HG03159 (cell line): Measurements from ENCODE around the gene SIPA1L3.

Experiments used
- ATAC-seq: cut with Tn5 transposase; IDR thresholded peaks from one replicate; pipeline ENCODE4 v1.9.1; 2021; ENCODE audit warnings: mild to moderate bottlenecking, moderate library complexity; ENCODE audit not compliant: unreplicated experiment

The SIPA1L3 gene

GRCh38 chr19:37975071-37975470, 68.1 kb downstream of the SIPA1L3 start:
- ATAC-seq = no peak

- ATAC-seq = no peak
Measured at GRCh38 chr19:37975596-37976515, 68.8 kb downstream of the SIPA1L3 start.

GRCh38 chr19:37977391-37977790, 70.4 kb downstream of the SIPA1L3 start:
- no peak for ATAC-seq

- no peak for ATAC-seq
Measured at GRCh38 chr19:37977992-37978391, 71.0 kb downstream of the SIPA1L3 start.

- ATAC-seq = peak; percentile 36
Measured at GRCh38 chr19:37979547-37980082, 72.6 kb downstream of the SIPA1L3 start.

GRCh38 chr19:37980419-37981170, 73.6 kb downstream of the SIPA1L3 start:
- ATAC-seq = no peak

GRCh38 chr19:37981785-37982475, 74.9 kb downstream of the SIPA1L3 start:
- no peak for ATAC-seq

- no peak for ATAC-seq
Measured at GRCh38 chr19:37982655-37983054, 75.6 kb downstream of the SIPA1L3 start.

- ATAC-seq = no peak
Measured at GRCh38 chr19:37983153-37983552, 76.1 kb downstream of the SIPA1L3 start.

GRCh38 chr19:37983916-37984315, 76.9 kb downstream of the SIPA1L3 start:
- no peak for ATAC-seq

- ATAC-seq = no peak
Measured at GRCh38 chr19:37986048-37986750, 79.2 kb downstream of the SIPA1L3 start.

GRCh38 chr19:37987356-37988332, 80.6 kb downstream of the SIPA1L3 start:
- ATAC-seq = no peak

GRCh38 chr19:37988758-37989635, 82.0 kb downstream of the SIPA1L3 start:
- ATAC-seq = no peak

GRCh38 chr19:37989855-37990254, 82.8 kb downstream of the SIPA1L3 start:
- no peak for ATAC-seq

- ATAC-seq = no peak
Measured at GRCh38 chr19:37990362-37990761, 83.4 kb downstream of the SIPA1L3 start.

- no peak for ATAC-seq
Measured at GRCh38 chr19:37991176-37991835, 84.3 kb downstream of the SIPA1L3 start.

- no peak for ATAC-seq
Measured at GRCh38 chr19:37991841-37992248, 84.8 kb downstream of the SIPA1L3 start.

- no peak for ATAC-seq
Measured at GRCh38 chr19:37992761-37993160, 85.8 kb downstream of the SIPA1L3 start.
